ENCODE data around the gene MYO3B. TPM values are rescaled to one million over a fixed set of nuclear protein-coding genes. Genes with fewer than 3 reads are reported as not detected.

The MYO3B gene
- total and polyA plus RNA-seq, 11 donors = 0.09 to 0.19 (median 0.10) TPM; not detected in 8

- WGBS, 4 donors = 31 to 45% (median 32%) methylated on average over 6 of the region's 6 CpGs
- Histone ChIP-seq H3K4me3 (peak overlapping the region in 1 of 12 donors; percentile 27), H3K9me3 (no peaks in the 10 kb centered on the region), H3K36me3 (no peaks in the 10 kb centered on the region), H3K27me3 (peaks cover 0 to 41% (median 2%) of the 10 kb centered on the region in 9 donors), H3K4me1 (peaks cover 0 to 13% (median 2%) of the 10 kb centered on the region in 12 donors), H3K27ac (no peak overlapping the region)
- no peak for TF ChIP-seq POLR2A (IDR thresholded peaks at IDR 0.05)
- TF ChIP-seq, protein P1, sequence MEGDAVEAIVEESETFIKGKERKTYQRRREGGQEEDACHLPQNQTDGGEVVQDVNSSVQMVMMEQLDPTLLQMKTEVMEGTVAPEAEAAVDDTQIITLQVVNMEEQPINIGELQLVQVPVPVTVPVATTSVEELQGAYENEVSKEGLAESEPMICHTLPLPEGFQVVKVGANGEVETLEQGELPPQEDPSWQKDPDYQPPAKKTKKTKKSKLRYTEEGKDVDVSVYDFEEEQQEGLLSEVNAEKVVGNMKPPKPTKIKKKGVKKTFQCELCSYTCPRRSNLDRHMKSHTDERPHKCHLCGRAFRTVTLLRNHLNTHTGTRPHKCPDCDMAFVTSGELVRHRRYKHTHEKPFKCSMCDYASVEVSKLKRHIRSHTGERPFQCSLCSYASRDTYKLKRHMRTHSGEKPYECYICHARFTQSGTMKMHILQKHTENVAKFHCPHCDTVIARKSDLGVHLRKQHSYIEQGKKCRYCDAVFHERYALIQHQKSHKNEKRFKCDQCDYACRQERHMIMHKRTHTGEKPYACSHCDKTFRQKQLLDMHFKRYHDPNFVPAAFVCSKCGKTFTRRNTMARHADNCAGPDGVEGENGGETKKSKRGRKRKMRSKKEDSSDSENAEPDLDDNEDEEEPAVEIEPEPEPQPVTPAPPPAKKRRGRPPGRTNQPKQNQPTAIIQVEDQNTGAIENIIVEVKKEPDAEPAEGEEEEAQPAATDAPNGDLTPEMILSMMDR (IDR thresholded peaks at IDR 0.05) = no peak
- intact Hi-C loops (cut with DNase I) = loop anchor here (1.0 to 10.0 kb wide), 5 partner anchors 404 to 408 kb away; partner anchors contain the start of gene GAD1 (in 2 of the 10)
- ATAC-seq (no peak), DNase-seq (no peak)
Measured at GRCh38 chr2:170408461-170409163, 230.7 kb downstream of the MYO3B start.

DNA sequence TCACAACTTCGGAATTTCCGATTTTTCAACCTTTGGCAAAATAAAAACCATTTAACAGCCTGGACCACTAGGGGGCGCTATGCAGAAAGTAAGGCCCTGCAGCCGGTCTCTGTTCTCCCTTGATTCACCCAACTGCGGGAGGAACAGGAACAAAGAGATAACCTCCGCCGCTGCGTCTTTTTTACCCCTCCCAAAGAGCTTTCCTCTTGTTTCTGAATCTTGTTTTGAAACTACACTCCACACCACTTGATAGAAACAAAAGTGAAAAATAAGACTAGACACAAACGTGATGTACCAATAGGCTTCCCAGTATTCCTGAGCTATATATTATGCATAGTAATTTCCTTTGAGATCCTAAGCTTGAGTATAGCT, 231.2 kb downstream of the MYO3B start:
- intact Hi-C loops (cut with DNase I) = loop anchor here (1.0 to 10.0 kb wide), 5 partner anchors 403 to 407 kb away; partner anchors contain the start of gene GAD1 (in 2 of the 10)
- peaks cover 0 to 40% (median 2%) of the 10 kb centered on the region in 9 donors for H3K27me3 ChIP-seq
- H3K4me3 ChIP-seq = peak overlapping the region in 4 of 12 donors; percentile 6 to 30 (median 21)

GRCh38 chr2:170411660-170412059, 233.7 kb downstream of the MYO3B start:
- H3K4me1 ChIP-seq = peaks cover 0 to 13% (median 2%) of the 10 kb centered on the region in 12 donors
- no peak overlapping the region for H3K27ac ChIP-seq
- intact Hi-C loops (cut with DNase I) = no loop called here
- TF ChIP-seq, protein P1 (IDR thresholded peaks at IDR 0.05) = no peak
- TF ChIP-seq POLR2A (IDR thresholded peaks at IDR 0.05) = no peak
- ATAC-seq = no peak
- DNase-seq = no peak
- peaks cover 0 to 25% (median 2%) of the 10 kb centered on the region in 9 donors for H3K27me3 ChIP-seq
- H3K36me3 ChIP-seq = no peaks in the 10 kb centered on the region
- no peak overlapping the region for H3K4me3 ChIP-seq
- peaks cover 0 to 8% (median 0%) of the 10 kb centered on the region in 12 donors for H3K9me3 ChIP-seq

More for the DNA sequence above, 231.2 kb downstream of the MYO3B start:
- H3K4me1 ChIP-seq = peaks cover 0 to 13% (median 2%) of the 10 kb centered on the region in 12 donors
- peak in 4 of 5 donors; percentile 48 to 71 (median 68) for DNase-seq
- TF ChIP-seq POLR2A (IDR thresholded peaks at IDR 0.05) = no peak
- TF ChIP-seq, protein P1 (IDR thresholded peaks at IDR 0.05) = peak; percentile 73 to 95 (median 87)
- H3K36me3 ChIP-seq = no peaks in the 10 kb centered on the region
- H3K9me3 ChIP-seq = no peaks in the 10 kb centered on the region
- H3K27ac ChIP-seq = no peak overlapping the region
- WGBS, 4 donors = 4 to 7% (median 6%) methylated on average over 9 of the region's 9 CpGs
- ATAC-seq = peak in 2 of 4 donors; percentile 49 to 64

DNA sequence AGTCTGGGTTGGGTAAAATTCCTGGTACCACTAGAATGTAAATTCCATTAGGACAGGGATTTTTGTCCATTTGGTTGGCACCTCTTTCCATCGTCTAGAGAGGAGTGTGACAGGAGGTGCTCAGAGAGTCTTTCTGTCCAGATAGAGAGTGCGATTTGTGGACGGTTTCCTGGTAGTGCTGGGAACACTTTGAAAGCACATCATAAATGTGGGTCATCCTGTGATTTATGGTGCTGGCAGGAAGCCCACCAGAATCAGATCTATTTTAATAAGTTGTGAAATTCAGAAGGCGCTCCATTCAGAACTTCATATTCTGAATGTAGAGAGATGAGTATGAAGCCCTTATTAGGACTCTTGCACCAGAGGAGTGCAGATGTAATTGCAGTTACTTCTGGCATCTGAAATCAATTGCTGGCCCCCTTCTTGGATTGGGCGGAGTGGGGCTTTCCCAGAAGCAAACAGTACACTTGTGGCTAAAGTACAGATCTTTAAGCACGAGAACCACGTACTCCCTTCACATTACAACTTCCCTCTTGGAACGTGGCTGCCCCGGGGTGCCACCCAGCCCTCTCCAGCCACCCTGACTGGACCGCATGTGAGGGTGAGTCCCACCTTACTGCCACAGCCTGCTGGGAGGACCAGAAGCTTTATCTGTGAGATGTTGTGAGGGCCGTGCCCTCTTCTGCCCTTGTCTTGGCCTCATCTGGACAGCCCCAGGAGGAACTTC, 243.2 kb downstream of the MYO3B start:
- H3K4me1 ChIP-seq = no peaks in the 10 kb centered on the region
- H3K4me3 ChIP-seq = no peak overlapping the region
- peaks cover 0 to 23% (median 3%) of the 10 kb centered on the region in 9 donors for H3K27me3 ChIP-seq
- 57 to 66% (median 63%) methylated on average over 11 of the region's 11 CpGs for WGBS, 4 donors
- intact Hi-C loops (cut with DNase I) = no loop called here
- DNase-seq = no peak
- no peak for ATAC-seq
- TF ChIP-seq POLR2A (IDR thresholded peaks at IDR 0.05) = no peak
- TF ChIP-seq, protein P1 (IDR thresholded peaks at IDR 0.05) = no peak
- no peaks in the 10 kb centered on the region for H3K36me3 ChIP-seq
- H3K27ac ChIP-seq = no peak overlapping the region
- no peaks in the 10 kb centered on the region for H3K9me3 ChIP-seq
